K562 (cell line): ENCODE data around the gene RGS6. TPM values are rescaled to one million over a fixed set of nuclear protein-coding genes. Genes with fewer than 3 reads are reported as not detected.

Experiments
- ATAC-seq: fragments of 200-7000 bp; cut with Tn5 transposase; 3 replicates; pipeline ENCODE4 v1.9.1; 2020; ENCODE audit warnings: moderate library complexity
- BruUV-seq: library from RNA; stranded (reverse); fragments of 400-500 nt; replicated peaks from 2 replicates; lab custom pipeline; 2021; lab: Mats Ljungman, UMichigan
- CTCF ChIA-PET: fragments of 300-600 bp; formaldehyde crosslinking; extraction: SDS; loops from one replicate; lab custom pipeline; 2021; ENCODE audit warnings: low intra/inter-chr PET ratio; lab: Yijun Ruan, JAX
- POLR2A ChIA-PET: fragments of 300-600, 350-650 bp; sonication (Branson Sonifier 250); formaldehyde crosslinking; extraction: SDS; loops from one replicate; lab custom pipeline; 2021; ENCODE audit warnings: antibody characterized with exemption, inconsistent platforms; lab: Yijun Ruan, JAX
- DNase-seq, 4 experiments: peaks; one replicate each; pipeline versions ENCODE4 v3.0.0 to v3.0.0-alpha.2; 2011 to 2018; ENCODE audit warnings: low spot score in 3 of 4, mixed read lengths in 3 of 4; ENCODE audit errors: extremely low read depth in 1 of 4
- FAIRE-seq: peaks from 2 replicates; lab custom pipeline; 2011; peaks lifted over from hg19 to GRCh38; lab: Jason Lieb, UNC
- H2AFZ ChIP-seq: 2 replicates; pipeline ENCODE4 v1.6.0; 2011; ENCODE audit warnings: low read depth, low read length, control low read depth, inconsistent platforms
- H3K27ac ChIP-seq: fragments of 200-600 bp; 3 replicates; pipeline ENCODE4 v1.8.0; 2011; ENCODE audit warnings: low read depth, mild to moderate bottlenecking, control low read depth, inconsistent platforms, low read length, moderate library complexity, mixed read lengths; ENCODE audit errors: extremely low read depth
- H3K27me3 ChIP-seq, 2 experiments: fragments of 300-600 bp in 1 of 2; 2 replicates in 1 of 2; 3 replicates in 1 of 2; pipeline versions ENCODE4 v1.6.0 to v1.8.0; 2011; ENCODE audit warnings: inconsistent platforms in 2 of 2, low read length in 2 of 2, mild to moderate bottlenecking in 1 of 2, mixed read lengths in 1 of 2, moderate library complexity in 1 of 2; ENCODE audit not compliant: control insufficient read depth in 2 of 2, insufficient read depth in 2 of 2
- H3K36me3 ChIP-seq: fragments of 300-600 bp; 3 replicates; pipeline ENCODE4 v1.8.0; 2011; ENCODE audit warnings: mild to moderate bottlenecking, low read length, inconsistent platforms; ENCODE audit not compliant: control insufficient read depth, insufficient read depth
- H3K4me1 ChIP-seq, 2 experiments: fragments of 200-600 bp in 1 of 2; replicated peaks in 1 of 2; 2 replicates in 1 of 2; 3 replicates in 1 of 2; pipeline versions ENCODE4 v1.5.1 to v1.8.0; 2011; ENCODE audit warnings: inconsistent platforms in 2 of 2, low read length in 2 of 2, mild to moderate bottlenecking in 1 of 2, mixed read lengths in 1 of 2, moderate library complexity in 1 of 2; ENCODE audit not compliant: control insufficient read depth in 2 of 2, insufficient read depth in 2 of 2
- H3K4me2 ChIP-seq: 2 replicates; pipeline ENCODE4 v1.6.1; 2011; ENCODE audit warnings: low read length, control low read depth, inconsistent platforms, mixed read lengths; ENCODE audit not compliant: insufficient read depth
- H3K4me3 ChIP-seq: fragments of 200-600 bp; sonication (generic), shearing (Covaris generic); 2 replicates; pipeline ENCODE4 v1.5.1; 2016; ENCODE audit warnings: control low read depth, inconsistent platforms
- H3K79me2 ChIP-seq: fragments of 200-600 bp; 3 replicates; pipeline ENCODE4 v1.8.0; 2011; ENCODE audit warnings: low read length, inconsistent platforms; ENCODE audit not compliant: control insufficient read depth, insufficient read depth
- H3K9ac ChIP-seq, 2 experiments: 2 replicates each; pipeline versions ENCODE4 v1.6.0 to v1.6.1; 2011; ENCODE audit warnings: low read depth in 2 of 2, low read length in 2 of 2, control low read depth in 1 of 2, inconsistent platforms in 1 of 2, mild to moderate bottlenecking in 1 of 2, mixed read lengths in 1 of 2; ENCODE audit not compliant: insufficient read depth in 1 of 2
- H3K9me1 ChIP-seq: one replicate; pipeline ENCODE4 v1.6.0; 2011; ENCODE audit warnings: inconsistent platforms, mild to moderate bottlenecking, low read length, moderate library complexity; ENCODE audit not compliant: control insufficient read depth, insufficient read depth
- H3K9me3 ChIP-seq: replicated peaks from 2 replicates; pipeline ENCODE4 v1.5.1; 2011; ENCODE audit warnings: low read depth, low read length, inconsistent platforms; ENCODE audit not compliant: control insufficient read depth, insufficient read depth
- H4K20me1 ChIP-seq: replicated peaks from 2 replicates; pipeline ENCODE4 v1.6.1; 2011; ENCODE audit warnings: low read length, inconsistent platforms, mixed read lengths; ENCODE audit not compliant: control insufficient read depth, insufficient read depth
- CEBPG ChIP-seq, 3 experiments: fragments of 200-800 bp in 1 of 3; sonication (Bioruptor generic) in 1 of 3; sonication (generic) in 1 of 3; formaldehyde crosslinking in 1 of 3; IDR thresholded peaks in 2 of 3; conservative IDR thresholded peaks in 1 of 3; 2 replicates each; pipeline versions ENCODE4 v1.6.1 to v1.8.0; 2016 to 2022; ENCODE audit warnings: missing compliant biosample characterization in 2 of 3, missing genetic modification characterization in 2 of 3, mild to moderate bottlenecking in 1 of 3, missing genetic modification reagents in 1 of 3
- CHCHD3 ChIP-seq: fragments of 250-450 bp; sonication (Bioruptor Pico); IDR thresholded peaks from 2 replicates; pipeline ENCODE4 v2.1.2; 2022; ENCODE audit warnings: mild to moderate bottlenecking
- ELF1 ChIP-seq: fragments of 200-800 bp; sonication (Bioruptor generic); IDR thresholded peaks from 2 replicates; pipeline ENCODE4 v1.6.1; 2016; ENCODE audit warnings: missing genetic modification characterization, missing compliant biosample characterization
- HDAC6 ChIP-seq: IDR thresholded peaks from 2 replicates; pipeline ENCODE4 v1.6.1; 2012; ENCODE audit warnings: low read depth, mild to moderate bottlenecking, control low read depth, inconsistent platforms, low read length, moderate library complexity
- HNRNPK ChIP-seq: fragments of 200-400 bp; formaldehyde crosslinking; IDR thresholded peaks from one replicate; pipeline ENCODE4 v1.6.1; 2018; ENCODE audit warnings: mild to moderate bottlenecking, low read depth, low read length; ENCODE audit not compliant: poor library complexity, severe bottlenecking
- KDM4B ChIP-seq, 2 experiments: fragments of 450-650 bp in 1 of 2; sonication (generic) in 1 of 2; IDR thresholded peaks; 2 replicates each; pipeline ENCODE4 v1.6.1; 2016 to 2017; ENCODE audit warnings: borderline replicate concordance in 2 of 2, antibody characterized with exemption in 1 of 2, low read depth in 1 of 2, mild to moderate bottlenecking in 1 of 2
- KLF10 ChIP-seq: fragments of 250-450 bp; sonication (Bioruptor Pico); IDR thresholded peaks from 2 replicates; pipeline ENCODE4 v1.6.1; 2021; ENCODE audit warnings: matching md5 sums
- LCOR ChIP-seq: sonication (generic); formaldehyde crosslinking; IDR thresholded peaks from 2 replicates; pipeline ENCODE4 v1.8.0; 2022; ENCODE audit warnings: mild to moderate bottlenecking, missing genetic modification reagents
- MTA1 ChIP-seq: fragments of 450-650 bp; IDR thresholded peaks from 2 replicates; pipeline ENCODE4 v1.6.1; 2017; ENCODE audit warnings: borderline replicate concordance
- PHF21A ChIP-seq: fragments of 450-650 bp; IDR thresholded peaks from 2 replicates; pipeline ENCODE4 v1.6.1; 2017; ENCODE audit warnings: low read depth, borderline replicate concordance
- PHTF2 ChIP-seq: fragments of 250-450 bp; sonication (Bioruptor Pico); IDR thresholded peaks from 2 replicates; pipeline ENCODE4 v1.5.0; 2021; ENCODE audit warnings: mild to moderate bottlenecking
- TBP ChIP-seq: optimal IDR thresholded peaks from 2 replicates; pipeline ENCODE3; 2011; ENCODE audit warnings: low read depth, low read length, improper control_type of control experiment
- ZNF324 ChIP-seq: fragments of 250-450 bp; sonication (Bioruptor Pico); IDR thresholded peaks from 2 replicates; pipeline ENCODE4 v1.4.0; 2020; ENCODE audit warnings: mild to moderate bottlenecking
- ZNF354B ChIP-seq: fragments of 250-450 bp; sonication (Bioruptor Pico); IDR thresholded peaks from 2 replicates; pipeline ENCODE4 v1.4.0; 2020
- ZNF431 ChIP-seq: sonication (generic); formaldehyde crosslinking; IDR thresholded peaks from 2 replicates; pipeline ENCODE4 v1.8.0; 2022; ENCODE audit warnings: mild to moderate bottlenecking, missing genetic modification reagents
- ZNF586 ChIP-seq: fragments of 450-650 bp; formaldehyde crosslinking; conservative IDR thresholded peaks from 2 replicates; pipeline ENCODE4 v1.4.0; 2020; ENCODE audit warnings: mild to moderate bottlenecking, moderate library complexity
- WGBS: fragments of 100-300 bp; shearing (Covaris generic); methylation state at CpG from one replicate; pipeline ENCODE4 v1.1.6; 2016; ENCODE audit warnings: low coverage, mixed read lengths; ENCODE audit not compliant: insufficient coverage; ENCODE audit errors: missing lambda C conversion rate; 5-methylcytosine and 5-hydroxymethylcytosine counted together
- in situ Hi-C: fragments of 300-500 bp; cut with MboI; formaldehyde crosslinking; loops from 4 replicates; pipeline ENCODE4 v1.15.0; 2018; ENCODE audit warnings: inconsistent platforms, mixed read lengths
- intact Hi-C: fragments of 100-400 bp; cut with micrococcal nuclease; formaldehyde crosslinking; loops from 2 replicates; pipeline ENCODE4 v1.14.2; 2022
- polyA plus RNA-seq, 8 experiments: library from polyadenylated mRNA; depleted of rRNA in 4 of 8; stranded (reverse) in 5 of 8; unstranded in 3 of 8; fragments of >200 nt; fragmentation: Nextera tagmentation in 2 of 8; fragmentation: Illumina TruSeq in 1 of 8; extraction: Ambion mirVana in 2 of 8; extraction: Trizol in 1 of 8; gene quantifications; 2 replicates each; pipeline versions ENCODE4 v1.2.1 to v1.2.3, GENCODE V29; 2011 to 2014; ENCODE audit warnings: inconsistent platforms in 1 of 8, missing spikeins in 1 of 8
- total RNA-seq, 7 experiments: library from RNA; depleted of rRNA in 6 of 7; stranded (reverse); fragments of >200 nt in 6 of 7; fragmentation: Illumina TruSeq in 2 of 7; extraction: Trizol in 2 of 7; gene quantifications; 2 replicates each; pipeline versions ENCODE4 v1.2.1 to v1.2.3, GENCODE V29; 2011 to 2021; ENCODE audit warnings: low replicate concordance in 1 of 7
- TF ChIP-seq, protein P1 (sequence below): fragments of 450-650 bp; IDR thresholded peaks from 2 replicates; pipeline ENCODE4 v1.6.1; 2017; ENCODE audit warnings: mild to moderate bottlenecking, moderate library complexity
- TF ChIP-seq, protein P2 (sequence below): IDR thresholded peaks from 2 replicates; pipeline ENCODE4 v1.6.1; 2011; ENCODE audit not compliant: insufficient read length; ENCODE audit errors: extremely low read depth
- TF ChIP-seq, protein P3 (sequence below): fragments of 450-650 bp; formaldehyde crosslinking; IDR thresholded peaks from 2 replicates; pipeline ENCODE4 v1.4.0; 2020; ENCODE audit warnings: mild to moderate bottlenecking, moderate library complexity

The RGS6 gene
- total and polyA plus RNA-seq, 9 of the 15 experiments (the other 6 are each of a cell fraction or from before 2014, with no cell fraction given) = not detected

DNA sequence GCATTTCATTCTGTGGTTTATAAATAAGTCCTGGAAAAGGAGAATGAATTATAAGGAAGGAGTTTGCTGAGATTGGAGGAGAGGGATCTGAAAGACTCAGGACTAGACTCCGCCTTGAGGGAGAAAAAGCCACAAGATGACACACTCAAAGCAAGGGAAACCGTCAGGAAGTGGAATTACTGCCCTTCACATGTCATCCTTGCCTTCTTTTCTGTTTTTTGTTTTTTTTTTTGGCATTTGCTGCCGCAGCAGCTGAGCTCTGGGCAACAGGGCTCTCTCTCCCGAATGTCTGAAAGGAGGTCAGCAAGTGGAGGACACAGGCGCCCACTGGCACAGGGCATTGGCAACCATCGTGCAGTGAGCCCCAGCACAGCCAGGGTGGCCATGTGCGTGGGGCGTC lies 616.8 kb downstream of the RGS6 start:
- no peak for DNase-seq
- H3K4me1 ChIP-seq = no peaks in the 10 kb centered on the region; a peak in 1 of 5 replicates
- intact Hi-C loops = no loop called here
- H3K79me2 ChIP-seq = no peaks in the 10 kb centered on the region
- no peaks in the 10 kb centered on the region for H4K20me1 ChIP-seq
- H3K9me3 ChIP-seq = no peaks in the 10 kb centered on the region
- TF ChIP-seq TBP (no peak), PHTF2 (CRISPR knock-in tag) (no peak), PHF21A (no peak), HNRNPK (no peak), LCOR (no peak), KLF10 (CRISPR knock-in tag) (no peak), KDM4B (IDR thresholded peaks at IDR 0.05; ENCODE audit: borderline replicate concordance in 2 of 2, low read depth in 1 of 2) (no peak), ZNF324 (no peak), MTA1 (no peak), ZNF431 (CRISPR knock-in tag) (no peak), CHCHD3 (CRISPR knock-in tag) (no peak), ZNF586 (CRISPR knock-in tag) (no peak), CEBPG (CRISPR knock-in tag; IDR thresholded peaks at IDR 0.05) (no peak), CEBPG (tag; conservative IDR thresholded peaks at IDR 0.05 in 1 of 2, IDR thresholded peaks at IDR 0.05 in 1 of 2) (no peak), HDAC6 (no peak), ELF1 (tag) (no peak), ZNF354B (CRISPR knock-in tag) (no peak)
- TF ChIP-seq, protein P1, sequence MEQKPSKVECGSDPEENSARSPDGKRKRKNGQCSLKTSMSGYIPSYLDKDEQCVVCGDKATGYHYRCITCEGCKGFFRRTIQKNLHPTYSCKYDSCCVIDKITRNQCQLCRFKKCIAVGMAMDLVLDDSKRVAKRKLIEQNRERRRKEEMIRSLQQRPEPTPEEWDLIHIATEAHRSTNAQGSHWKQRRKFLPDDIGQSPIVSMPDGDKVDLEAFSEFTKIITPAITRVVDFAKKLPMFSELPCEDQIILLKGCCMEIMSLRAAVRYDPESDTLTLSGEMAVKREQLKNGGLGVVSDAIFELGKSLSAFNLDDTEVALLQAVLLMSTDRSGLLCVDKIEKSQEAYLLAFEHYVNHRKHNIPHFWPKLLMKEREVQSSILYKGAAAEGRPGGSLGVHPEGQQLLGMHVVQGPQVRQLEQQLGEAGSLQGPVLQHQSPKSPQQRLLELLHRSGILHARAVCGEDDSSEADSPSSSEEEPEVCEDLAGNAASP = no peak
- TF ChIP-seq, protein P2, sequence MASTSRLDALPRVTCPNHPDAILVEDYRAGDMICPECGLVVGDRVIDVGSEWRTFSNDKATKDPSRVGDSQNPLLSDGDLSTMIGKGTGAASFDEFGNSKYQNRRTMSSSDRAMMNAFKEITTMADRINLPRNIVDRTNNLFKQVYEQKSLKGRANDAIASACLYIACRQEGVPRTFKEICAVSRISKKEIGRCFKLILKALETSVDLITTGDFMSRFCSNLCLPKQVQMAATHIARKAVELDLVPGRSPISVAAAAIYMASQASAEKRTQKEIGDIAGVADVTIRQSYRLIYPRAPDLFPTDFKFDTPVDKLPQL = no peak
- TF ChIP-seq, protein P3, sequence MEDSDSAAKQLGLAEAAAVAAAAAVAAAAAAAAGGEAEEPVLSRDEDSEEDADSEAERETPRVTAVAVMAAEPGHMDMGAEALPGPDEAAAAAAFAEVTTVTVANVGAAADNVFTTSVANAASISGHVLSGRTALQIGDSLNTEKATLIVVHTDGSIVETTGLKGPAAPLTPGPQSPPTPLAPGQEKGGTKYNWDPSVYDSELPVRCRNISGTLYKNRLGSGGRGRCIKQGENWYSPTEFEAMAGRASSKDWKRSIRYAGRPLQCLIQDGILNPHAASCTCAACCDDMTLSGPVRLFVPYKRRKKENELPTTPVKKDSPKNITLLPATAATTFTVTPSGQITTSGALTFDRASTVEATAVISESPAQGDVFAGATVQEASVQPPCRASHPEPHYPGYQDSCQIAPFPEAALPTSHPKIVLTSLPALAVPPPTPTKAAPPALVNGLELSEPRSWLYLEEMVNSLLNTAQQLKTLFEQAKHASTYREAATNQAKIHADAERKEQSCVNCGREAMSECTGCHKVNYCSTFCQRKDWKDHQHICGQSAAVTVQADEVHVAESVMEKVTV (CRISPR knock-in tag) = no peak
- TF ChIP-seq, all 486 proteins: peak for 0
- no peaks in the 10 kb centered on the region for H3K9me1 ChIP-seq
- no peak overlapping the region for H2AFZ ChIP-seq
- FAIRE-seq (no peak), ATAC-seq (no peak)
- WGBS = 0% methylated on average over 6 of the region's 8 CpGs
- H3K27ac ChIP-seq = no peak overlapping the region
- ChIA-PET CTCF (no interaction called here), POLR2A (no interaction called here)
- in situ Hi-C loops = no loop called here
- BruUV-seq = no TSS peak
- H3K27me3 ChIP-seq = peaks cover 4 to 46% of the 10 kb centered on the region in 2 experiments; a peak in 3 of 5 replicates
- H3K9ac ChIP-seq = no peak overlapping the region
- H3K4me3 ChIP-seq = no peak overlapping the region
- no peaks in the 10 kb centered on the region for H3K36me3 ChIP-seq
- H3K4me2 ChIP-seq = no peak overlapping the region
